Suppressor macrophage treated with lipopolysaccharide for 4 hours (primary cell): ENCODE data around the gene RFX4.

ENCODE experiments used
- DNase-seq: peaks from one replicate; pipeline ENCODE4 v3.0.0-alpha.2; 2020

Gene RFX4

DNA sequence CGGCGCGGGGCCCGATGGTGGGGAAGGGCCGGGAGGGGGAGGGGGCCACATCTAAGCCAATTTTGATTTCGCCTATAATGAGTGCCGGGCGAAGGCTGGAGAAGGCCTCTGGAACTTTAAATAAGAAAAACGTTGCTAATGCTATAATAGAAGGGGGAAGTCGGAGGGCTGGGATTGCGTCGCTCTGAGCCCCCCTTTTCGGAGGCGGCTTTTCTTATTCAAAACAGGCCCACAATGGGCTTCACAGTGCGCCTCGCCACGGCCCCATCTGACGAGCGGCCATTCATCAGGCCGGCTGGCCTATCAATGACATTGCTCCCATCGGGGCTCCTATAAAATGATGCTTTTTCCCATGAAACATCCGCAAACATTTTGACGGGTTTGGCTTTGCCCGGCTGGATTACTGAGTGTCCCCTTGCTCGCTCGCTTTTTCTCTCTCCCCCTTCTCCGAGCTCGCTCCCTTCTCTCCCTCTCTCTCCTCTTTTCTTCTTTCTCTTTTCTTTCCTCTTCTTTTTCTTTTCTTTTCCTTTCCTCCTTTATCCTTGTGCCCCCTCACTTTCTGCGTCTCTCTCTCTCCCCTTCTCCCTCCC, at the start of gene RFX4:
Gene RFX4 (plus strand): TSS at position 364 of the 590 bp plus-strand sequence. CDS start 317 bp downstream, outside the sequence.
- DNase-seq, result no peak

DNA sequence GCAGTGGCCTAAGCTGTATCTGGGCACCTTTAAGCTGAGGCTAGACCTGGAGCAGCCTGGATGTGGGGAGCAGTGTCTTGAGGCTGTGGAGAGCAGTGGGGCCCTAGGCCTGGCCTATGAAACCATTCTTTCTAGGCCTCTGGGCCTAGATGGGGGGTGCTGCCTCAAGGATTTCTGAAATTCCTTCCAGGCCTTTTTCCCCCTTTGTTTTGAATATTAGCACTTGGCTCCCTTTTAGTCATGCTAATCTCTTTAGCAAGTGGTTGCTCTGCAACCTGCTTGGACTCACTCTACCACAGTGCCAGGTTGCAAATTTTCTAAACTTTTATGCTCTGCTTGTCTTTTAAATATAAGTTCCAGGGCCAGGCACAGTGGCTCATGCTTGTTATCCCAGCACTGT, 41.6 kb upstream of the RFX4 start:
- DNase-seq, result no peak

DNA sequence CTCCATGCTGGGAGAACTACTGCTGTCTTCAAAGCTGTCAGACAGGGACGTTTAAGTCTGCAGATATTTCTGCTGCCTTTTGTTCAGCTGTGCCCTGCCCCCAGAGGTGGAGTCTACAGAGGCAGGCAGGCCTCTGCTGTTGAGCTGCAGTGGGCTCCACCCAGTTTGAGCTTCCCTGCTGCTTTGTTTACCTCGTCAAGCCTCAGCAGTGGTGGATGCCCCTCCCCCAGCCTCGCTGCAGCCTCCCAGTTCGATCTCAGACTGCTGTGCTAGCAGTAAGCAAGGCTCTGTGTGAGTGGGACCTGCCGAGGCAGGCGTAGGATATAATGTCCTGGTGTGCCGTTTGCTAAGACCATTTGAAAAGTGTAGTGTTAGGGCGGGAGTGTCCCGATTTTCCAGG, 31.4 kb upstream of the RFX4 start:
- no peak for DNase-seq

DNA sequence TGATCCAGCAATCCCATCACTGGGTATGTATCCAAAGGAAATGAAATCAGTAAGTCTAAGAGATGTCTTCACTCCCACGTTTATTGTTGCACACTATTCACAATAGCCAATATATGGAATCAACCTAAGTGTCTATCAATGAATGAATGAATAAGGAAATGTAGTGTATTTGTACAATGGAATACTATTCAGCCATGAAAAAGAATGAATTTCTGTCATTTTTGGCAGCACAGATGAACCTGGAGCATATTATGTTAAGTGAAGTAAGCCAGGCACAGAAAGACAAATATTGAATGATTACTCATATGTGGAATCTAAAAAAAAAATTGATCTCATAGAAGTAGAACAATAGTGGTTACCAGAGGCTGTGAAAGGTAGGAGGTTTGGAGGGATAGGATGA, 30.6 kb upstream of the RFX4 start:
- DNase-seq, result no peak

DNA sequence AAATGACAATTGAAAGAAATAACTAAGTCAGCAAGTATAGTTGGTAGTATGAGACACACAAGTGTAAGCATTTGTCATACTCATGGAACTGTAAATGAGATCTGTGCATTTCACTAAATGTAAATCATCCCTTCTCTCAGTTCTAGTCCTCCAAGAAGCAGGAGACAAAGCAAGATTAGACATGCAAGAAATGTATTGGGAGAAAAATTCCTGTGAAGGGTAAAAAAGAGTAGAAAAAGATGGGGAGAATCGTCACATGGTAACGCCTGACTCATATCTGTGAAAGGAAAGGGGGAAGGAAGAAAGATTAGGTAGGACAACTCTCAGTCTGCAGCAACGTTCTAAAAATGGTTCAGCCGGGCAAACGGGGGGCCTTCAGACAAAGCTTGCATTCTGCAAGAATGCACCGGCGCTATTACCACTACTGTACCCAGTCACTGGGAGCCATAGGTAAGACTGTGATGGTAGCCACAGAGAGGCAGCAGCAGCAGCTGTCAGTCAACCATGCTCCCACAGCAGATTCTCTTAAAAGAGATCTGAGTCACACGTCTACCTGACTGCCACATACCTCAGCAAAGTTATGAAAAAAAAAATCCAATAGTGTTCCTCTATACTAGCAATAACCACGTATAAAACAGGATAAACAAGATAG, 18.0 kb upstream of the RFX4 start:
- DNase-seq, result no peak

DNA sequence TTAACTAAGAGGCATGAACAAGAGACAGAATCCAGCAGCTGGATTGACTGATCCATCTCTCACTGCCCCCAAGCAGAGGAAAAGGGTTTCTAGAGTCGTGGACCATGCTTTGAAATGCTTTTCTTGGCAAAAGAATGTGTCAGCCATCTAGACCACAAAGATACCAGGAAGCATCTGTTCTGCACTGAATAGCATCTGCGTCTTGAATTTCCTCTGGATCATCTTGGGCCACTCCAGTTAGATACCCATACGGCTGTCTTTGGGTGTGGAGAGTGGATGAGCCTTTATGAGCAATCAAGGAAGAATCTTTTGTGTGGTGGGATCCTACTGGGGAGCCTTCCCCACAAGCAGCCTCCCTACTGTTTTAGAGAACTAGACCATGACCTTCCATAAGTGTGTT, 16.0 kb upstream of the RFX4 start:
- DNase-seq, result no peak

DNA sequence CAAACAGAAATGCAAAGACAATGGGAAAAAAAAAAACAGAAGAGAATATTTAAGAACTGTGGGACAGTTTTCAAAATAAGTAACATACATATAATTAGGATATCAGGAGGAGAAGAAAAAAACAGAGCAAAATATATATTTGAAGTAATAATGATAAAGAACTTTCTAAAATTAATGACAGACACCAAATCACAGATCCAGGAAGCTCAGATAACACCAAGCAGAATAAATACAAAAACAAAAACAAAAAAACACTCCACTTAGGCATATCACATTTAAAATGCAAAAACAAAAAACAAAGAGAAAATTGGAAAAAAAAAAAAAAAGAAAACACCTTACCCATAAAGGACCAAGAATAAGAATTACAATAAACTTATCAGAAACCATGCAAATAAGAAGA, 9.6 kb upstream of the RFX4 start:
- no peak for DNase-seq

DNA sequence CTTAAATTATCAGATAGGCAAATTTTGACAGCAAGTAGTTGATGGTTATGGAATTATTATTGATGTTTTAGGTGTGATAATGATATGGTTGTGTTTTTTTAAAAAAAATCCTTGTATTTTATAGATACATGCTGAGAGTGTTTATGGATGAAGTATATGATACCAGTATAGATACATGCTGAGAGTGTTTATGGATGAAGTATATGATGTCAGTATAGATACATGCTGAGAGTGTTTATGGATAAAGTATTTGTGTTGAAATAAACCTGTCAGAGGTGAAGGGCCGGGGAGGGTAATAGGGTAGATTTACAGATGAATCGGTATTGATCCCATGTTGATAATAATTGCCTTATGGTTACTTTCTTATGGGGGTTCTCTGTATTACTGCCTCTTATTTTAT, 6.0 kb upstream of the RFX4 start:
- no peak for DNase-seq

DNA sequence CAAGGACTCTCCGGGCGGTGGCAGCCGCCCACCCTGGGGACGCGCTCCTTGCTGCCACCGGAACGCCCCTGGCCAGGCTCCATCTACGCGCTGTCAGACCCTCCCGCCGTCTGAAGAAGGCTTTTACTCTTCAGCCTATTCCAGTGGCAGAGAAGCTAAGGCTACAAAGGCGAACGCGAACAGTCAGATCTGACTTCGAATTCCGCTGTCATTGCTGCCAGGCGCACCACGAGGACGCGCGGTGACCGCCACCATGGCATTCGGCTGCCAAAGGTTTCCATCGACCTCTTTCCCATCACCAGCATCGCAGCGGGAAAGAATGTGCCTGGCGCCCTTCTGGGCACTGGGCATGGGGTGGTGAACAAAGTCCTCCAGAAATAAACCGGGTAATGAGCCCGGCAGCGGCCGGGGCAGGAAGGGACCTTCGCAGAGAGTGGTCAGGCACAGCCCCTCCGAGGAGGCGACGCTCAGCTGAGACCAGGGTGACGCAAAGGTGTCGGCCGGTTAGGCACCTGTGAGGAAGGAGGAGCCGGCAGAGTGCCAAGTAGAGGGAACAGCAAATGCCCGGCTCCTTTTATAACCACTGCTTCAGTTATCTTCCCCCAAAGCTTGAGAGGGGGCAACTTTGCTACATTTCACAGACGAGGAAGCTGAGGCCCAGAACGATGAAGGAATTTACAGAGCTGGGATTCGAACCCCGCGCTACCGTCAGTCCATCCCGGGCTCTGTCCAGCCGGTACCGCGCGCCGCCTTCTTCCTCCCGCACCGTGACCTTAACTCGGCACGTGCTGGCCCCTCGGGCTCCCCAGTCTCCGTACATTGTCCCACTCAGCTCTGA, 1.9 kb upstream of the RFX4 start:
- no peak for DNase-seq

DNA sequence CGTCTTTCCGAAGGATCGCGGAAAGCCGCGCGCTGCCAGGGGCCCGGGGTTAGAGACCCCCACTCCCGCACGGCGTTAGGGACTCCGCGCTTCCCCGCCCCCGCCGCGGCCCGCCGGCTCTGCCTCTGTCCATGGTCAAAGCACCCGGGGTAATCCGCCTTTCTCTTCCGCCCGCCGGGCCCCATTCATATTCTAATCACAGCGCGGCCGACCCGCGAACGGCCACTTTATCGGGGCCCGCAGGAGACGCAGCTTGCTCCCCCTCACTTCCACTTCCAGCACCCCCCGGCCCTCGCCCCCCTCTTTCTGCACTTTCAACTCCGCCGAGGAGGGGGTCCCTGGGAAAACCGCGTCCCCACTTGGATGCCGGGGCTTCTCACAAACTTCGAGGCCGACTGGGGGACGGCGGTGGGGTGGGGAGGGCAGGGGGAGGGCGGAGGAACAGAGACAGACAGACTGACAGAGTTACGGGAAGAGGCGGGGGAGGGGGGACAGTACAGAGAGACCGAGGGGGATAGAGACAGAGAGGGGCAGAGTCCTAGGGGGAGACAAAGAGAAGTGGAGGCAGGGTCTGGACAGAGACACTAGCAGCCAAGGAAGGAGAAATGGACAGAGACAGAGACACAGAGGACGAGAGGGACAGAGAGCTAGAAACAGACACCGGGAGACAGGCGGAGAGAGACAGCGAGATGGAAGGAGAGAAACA, 1.1 kb upstream of the RFX4 start:
- no peak for DNase-seq

DNA sequence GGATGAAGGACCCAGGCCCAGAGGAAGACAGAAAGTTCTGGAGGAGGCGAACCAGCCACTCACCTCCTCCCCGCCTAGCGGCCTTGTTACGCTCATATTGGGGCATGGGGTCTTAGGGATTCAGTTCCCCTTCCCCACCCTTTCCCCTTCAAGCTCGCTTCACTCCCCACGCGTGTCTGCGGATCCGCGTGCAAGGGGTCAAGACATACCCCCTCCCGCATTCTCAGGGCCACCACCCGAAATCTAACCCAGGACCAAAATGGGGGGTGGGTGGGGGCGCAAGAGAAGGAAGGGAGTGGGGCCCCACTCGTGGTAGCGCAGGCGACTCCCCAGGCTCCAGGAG, 584 bp upstream of the RFX4 start:
- DNase-seq, result no peak

DNA sequence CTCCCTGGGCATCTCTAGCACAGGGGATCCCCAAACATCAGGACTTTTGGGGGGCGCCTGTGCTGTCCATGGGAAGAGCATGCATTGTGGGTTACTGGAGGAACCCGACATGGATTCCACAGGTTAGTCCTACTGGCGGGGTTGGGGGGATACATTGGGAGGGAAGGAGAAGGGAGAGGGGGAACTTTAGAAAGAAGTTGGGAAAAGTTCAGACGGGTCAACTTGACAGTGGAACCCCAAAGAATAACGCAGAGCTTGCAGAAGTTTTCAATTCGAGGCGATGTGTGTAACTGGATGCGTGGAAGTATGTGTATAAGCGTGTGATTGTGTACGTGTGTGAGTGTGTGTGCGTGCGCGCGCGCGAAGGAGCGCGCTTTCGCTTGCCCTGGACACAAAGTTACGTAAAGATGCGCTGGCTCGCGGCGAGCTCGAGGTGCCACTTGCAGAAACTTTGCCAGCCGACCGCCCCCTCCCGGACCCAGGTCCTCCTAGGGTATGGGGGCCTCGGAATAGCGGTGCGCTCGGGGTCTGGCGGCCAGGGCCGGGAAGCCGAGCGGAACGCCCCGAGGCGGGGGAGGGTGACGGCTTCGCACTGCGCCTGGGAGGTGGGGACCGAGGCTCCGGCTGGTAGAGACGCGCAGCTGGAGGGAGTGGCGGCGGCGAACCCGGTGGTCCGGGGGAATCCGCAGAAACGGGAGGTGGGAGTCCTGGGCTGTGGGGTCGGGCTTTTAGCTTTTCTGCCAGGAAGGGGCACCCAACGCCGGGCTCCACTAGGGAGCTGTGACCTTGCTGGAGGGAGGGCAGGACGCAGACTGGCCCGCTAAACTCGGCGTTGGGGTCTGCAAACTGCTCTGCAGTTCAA, 669 bp downstream of the RFX4 start:
- no peak for DNase-seq

DNA sequence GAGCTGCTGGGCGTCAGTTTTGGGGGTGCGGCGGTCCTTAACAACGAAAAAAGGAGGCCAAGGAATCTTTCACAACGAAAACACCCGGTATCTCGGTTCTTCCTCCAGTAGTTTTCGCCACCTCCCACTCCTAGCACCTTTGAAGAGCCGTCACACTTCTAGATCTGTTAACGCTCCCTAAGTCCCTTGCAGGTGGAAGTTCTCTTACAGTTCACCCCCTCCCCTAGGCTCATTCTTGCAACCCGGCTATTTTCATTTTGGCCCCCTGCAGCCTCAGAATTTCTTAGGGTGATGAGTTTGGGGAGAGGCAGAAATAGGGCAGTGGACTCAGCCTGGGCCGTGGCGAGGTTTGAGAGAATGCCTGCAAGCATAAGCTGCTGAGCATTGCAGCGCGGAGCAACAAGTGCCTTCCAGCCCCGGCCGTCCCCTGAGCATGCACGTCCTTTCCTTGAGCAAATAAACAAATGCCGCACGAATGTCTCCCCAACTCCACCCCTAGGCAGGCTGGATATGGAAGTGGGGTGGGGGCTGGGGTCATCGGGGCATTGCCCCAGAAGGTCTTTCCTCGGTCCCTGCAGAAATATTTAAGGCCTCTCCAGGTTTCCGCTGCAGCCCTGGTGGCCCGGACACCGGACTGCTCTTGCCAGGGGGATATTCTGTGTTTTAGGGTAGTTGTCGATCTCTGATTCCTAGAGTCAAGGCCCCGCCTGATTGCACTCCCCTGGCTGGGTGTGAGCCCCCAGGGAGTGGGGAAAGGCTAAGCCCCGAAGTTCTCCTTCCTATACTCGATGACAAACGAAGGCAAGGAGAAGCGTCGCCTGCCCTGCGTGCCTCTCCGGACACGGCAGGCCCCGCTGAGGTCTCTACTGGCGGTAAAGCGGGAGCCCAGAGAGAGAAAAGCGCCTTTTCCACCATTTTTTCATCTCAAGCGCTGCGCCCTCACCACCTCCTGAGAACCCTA, 1.6 kb downstream of the RFX4 start:
- DNase-seq, result no peak

DNA sequence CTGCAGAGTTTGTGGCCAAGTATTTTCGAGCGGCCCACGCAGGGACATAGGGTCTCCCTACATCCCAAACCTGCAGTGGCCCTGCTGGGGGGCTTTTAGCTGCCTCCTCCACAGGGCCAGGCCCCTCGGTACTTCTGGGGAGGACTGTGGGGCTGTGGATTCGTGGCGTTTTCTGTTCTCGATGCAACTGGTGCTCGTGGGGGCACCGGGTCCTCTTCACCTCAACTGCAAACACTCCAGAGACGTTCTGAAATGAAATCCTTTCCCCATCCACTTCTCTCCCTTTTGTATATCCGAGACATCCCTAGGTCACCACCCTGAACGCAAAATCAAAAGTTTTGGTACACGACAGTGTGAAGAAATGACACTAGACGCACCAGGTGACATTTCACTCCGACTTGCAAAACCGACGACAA, 2.3 kb downstream of the RFX4 start:
- DNase-seq, result no peak

DNA sequence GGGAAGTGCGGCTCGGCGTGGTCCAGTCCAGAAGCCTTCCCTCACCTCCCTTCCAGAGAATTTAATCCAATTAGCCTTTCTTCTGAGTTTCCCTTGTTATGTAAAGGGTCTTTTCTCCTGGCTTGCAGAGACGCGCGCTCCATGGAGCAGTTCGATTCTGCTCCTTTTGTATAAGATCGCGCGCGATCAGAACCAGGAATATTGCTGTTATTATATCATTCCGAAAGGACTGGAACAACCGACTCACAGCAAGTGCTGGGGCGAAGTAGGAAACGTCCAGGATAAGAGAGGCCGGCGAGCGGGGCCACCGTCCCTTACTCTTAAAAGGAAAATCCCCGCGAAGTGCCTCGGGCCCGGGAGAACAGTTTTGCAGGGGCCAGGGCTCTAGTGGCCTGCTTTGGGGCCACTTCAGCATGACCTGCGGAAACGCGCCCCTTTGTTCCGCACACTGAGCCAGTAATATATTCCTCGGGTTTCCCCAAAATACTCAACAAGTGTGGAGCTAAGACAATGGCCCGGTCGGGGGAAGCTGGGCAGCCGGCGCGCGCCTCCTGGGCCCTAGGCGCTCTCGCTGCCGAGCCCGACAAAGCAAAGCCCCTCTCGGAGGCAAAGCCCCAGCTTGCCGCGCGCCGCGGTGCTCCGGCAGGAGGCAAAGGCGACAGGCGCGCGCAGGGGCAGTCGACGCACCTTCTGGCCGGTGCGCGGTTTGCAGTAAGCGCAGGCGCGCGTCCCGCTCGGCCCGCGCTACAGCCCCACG, 2.9 kb downstream of the RFX4 start:
- DNase-seq, result no peak

DNA sequence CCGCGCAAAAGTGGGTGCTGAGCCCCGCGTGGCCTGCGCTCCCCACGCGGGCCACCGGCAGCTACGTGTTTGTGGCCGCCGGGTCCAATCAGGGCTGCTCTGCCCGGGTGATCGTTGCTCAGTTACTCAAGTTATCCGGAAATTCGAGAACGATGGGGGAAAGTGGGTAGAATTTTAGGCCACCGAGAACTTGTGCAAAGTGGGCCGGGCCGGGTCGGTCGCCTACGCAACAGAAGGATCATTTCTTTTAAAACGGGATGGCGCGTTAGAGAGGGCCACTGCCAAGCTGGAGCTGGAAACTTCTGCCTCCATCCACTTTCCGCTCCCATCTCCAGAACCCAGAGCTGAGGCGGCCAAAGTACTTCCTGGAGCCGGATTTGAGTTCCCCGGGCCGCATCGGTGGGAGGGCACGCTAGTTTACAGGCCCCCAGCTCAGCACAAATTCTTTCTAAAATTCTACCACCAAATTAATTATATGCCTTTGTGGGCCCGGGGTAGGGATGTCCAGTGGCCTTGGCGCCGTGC, 3.5 kb downstream of the RFX4 start:
- no peak for DNase-seq

DNA sequence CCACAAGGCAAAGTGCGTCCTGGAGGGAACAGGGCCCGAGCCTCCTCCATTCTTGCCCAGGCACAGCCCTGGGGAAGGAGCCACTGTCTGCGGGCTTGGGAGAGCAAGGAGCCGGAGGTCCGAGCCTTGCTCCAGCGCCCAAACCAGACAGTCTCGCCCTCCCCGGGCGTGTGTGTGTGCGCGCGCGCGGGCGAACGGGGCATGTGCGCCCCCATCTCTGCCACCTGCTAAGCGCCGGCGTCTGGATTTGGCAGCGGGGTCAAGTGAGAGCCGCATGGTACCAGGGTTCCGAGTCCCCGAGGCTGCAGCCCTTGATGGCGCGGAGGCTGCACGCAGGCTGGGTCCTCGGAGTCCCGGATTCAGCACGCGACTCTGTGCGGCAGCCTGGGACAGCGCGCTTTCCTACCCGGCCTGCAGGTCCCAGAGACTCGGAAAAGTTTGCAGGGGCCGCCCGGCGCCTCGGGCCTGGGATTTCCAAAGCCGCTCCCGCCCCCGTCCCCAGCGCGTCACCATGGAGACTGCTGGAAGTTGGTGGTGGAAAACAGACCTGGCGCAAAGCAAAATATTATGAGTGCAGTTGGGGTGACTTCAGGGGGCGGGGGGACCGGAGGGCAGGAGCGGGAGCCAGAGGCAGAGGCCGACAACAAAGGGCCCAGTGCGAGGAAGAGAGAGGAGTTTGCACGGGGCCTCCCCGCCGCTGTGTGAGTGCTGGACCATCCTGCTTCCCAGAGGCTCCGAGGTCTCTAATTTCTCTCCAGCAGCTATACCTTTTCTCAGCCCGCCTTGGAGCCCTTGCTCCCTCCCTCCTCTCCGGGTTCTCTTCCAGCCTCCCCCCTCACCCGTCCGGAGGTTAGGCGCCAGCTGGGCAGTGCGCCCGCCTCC, 4.2 kb downstream of the RFX4 start:
- DNase-seq, result no peak

DNA sequence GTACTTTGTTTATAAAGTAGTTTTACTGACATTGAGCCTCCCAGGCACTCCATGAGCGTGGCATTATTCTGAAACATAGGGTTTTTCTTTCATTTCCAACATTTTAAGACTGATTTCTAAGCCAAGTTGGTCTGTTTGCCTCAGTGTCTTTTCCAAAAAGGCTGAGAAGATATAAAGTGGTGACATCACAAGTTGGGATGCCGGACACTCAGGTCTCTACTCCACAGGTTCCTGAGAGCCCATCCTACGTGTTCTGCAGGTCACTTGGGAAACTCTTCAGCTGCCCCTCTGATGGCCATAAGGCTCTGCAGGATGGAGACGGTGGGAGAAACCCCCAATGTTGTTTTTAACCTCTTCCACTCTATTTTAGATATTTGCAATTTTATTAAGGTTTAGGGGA, 6.0 kb downstream of the RFX4 start:
- no peak for DNase-seq

DNA sequence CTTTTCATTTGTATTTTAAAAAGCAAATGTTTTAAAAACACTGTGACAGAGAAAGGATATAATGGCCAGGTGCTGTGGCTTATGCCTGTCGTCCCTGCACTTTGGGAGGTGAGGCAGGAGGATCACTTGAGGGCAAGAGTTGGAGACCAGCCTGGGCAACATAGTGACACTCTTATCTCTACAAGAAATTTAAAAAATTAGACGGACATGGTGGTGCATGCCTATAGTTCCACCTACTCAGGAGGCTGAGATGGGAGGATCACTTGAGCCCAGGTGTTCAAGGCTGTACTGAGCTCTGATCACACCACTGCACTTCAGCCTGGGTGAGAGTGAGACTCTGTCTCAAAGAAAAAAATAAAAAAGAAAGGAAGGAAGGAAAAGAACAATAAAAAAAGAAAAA, 7.8 kb downstream of the RFX4 start:
- no peak for DNase-seq
